Esophagus muscularis mucosa (tissue), 4 donors: ENCODE data around the gene POLR3E. TPM values are rescaled to one million over a fixed set of nuclear protein-coding genes. Genes with fewer than 3 reads are reported as not detected.
A peak's percentile ranks its signal among the peaks of the same experiment; 100 is the strongest.
"Not testable (repeated sequence)": the region's sequence is repeated elsewhere in the genome, so short reads cannot be mapped to it uniquely, and the experiment has no call there.

Experiments used
- DNase-seq: peaks from one replicate; pipeline ENCODE4 v3.0.0-alpha.2; 2017; ENCODE audit errors: extremely low spot score
- H3K27ac ChIP-seq, 4 donors: fragments of 200-600 bp; sonication (generic); replicated peaks in 1 of 4; 1 replicate in 3 of 4; 2 replicates in 1 of 4; pipeline ENCODE4 v1.5.1; 2016 to 2019; ENCODE audit warnings: mild to moderate bottlenecking in 1 of 4
- H3K27me3 ChIP-seq, 4 donors: fragments of 200-600 bp; sonication (generic); one replicate each; pipeline versions ENCODE4 v1.5.1 to v1.6.0; 2016 to 2019
- H3K36me3 ChIP-seq, 4 donors: fragments of 200-600 bp; sonication (generic); one replicate each; pipeline ENCODE4 v1.5.1; 2016 to 2019
- H3K4me1 ChIP-seq, 4 donors: fragments of 200-600 bp; sonication (generic); one replicate each; pipeline ENCODE4 v1.5.1; 2016 to 2019
- H3K4me3 ChIP-seq, 4 donors: fragments of 200-600 bp; sonication (generic); 1 replicate in 2 of 4; 2 replicates in 2 of 4; pipeline ENCODE4 v1.5.1; 2016 to 2019; ENCODE audit warnings: mild to moderate bottlenecking in 4 of 4, moderate library complexity in 1 of 4
- H3K9me3 ChIP-seq, 4 donors: fragments of 200-600 bp; sonication (generic); 1 replicate in 3 of 4; 2 replicates in 1 of 4; pipeline ENCODE4 v1.5.1; 2016 to 2019
- CTCF ChIP-seq, 3 experiments: fragments of 200-600 bp in 2 of 3; fragments of 450-650 bp in 1 of 3; sonication (generic) in 2 of 3; IDR thresholded peaks; one replicate each; pipeline ENCODE4 v1.5.1; 2017 to 2019; ENCODE audit warnings: antibody characterized with exemption in 3 of 3, mild to moderate bottlenecking in 2 of 3, moderate library complexity in 1 of 3
- EP300 ChIP-seq: sonication (generic); formaldehyde crosslinking; IDR thresholded peaks from one replicate; pipeline ENCODE4 v1.6.1; 2017; ENCODE audit warnings: antibody characterized with exemption
- POLR2A ChIP-seq: fragments of 450-650 bp; IDR thresholded peaks from one replicate; pipeline ENCODE4 v1.6.1; 2017; ENCODE audit warnings: antibody characterized with exemption, moderate library complexity, mild to moderate bottlenecking, low read depth
- POLR2AphosphoS5 ChIP-seq, 2 donors: sonication (generic); formaldehyde crosslinking; IDR thresholded peaks; one replicate each; pipeline ENCODE4 v1.6.1; 2017; ENCODE audit warnings: antibody characterized with exemption in 2 of 2
- WGBS: methylation state at CpG from one replicate; pipeline ENCODE4 v1.1.5; 2018; 5-methylcytosine and 5-hydroxymethylcytosine counted together
- intact Hi-C: fragments of 100-400 bp; cut with DNase I; formaldehyde crosslinking; loops from one replicate; pipeline ENCODE4 v1.15.1; 2023
- total RNA-seq, 4 donors: library from RNA; depleted of rRNA; stranded (reverse); fragments of >200 nt; gene quantifications; one replicate each; pipeline versions ENCODE4 v1.1.0 to v1.2.1, GENCODE V29; 2016

The POLR3E gene
- total RNA-seq, 4 donors from 2014 or later = 39.9 to 50.7 (median 49.0) TPM

GRCh38 chr16:22366889-22367288 lies 69.7 kb downstream of the POLR3E start:
- TF ChIP-seq POLR2A (no peak), POLR2AphosphoS5 (IDR thresholded peaks at IDR 0.05) (no peak), CTCF (IDR thresholded peaks at IDR 0.05) (no peak), EP300 (no peak)
- Histone ChIP-seq H3K27ac (peak overlapping the region in 3 of 4 donors; percentile 93 to 98 (median 97)), H3K36me3 (peaks cover 0 to 24% (median 17%) of the 10 kb centered on the region in 4 donors), H3K4me3 (no peak overlapping the region), H3K9me3 (no peaks in the 10 kb centered on the region), H3K27me3 (no peaks in the 10 kb centered on the region), H3K4me1 (peaks cover 13 to 78% (median 74%) of the 10 kb centered on the region in 4 donors)
- intact Hi-C loops = no loop called here
- no peak for DNase-seq
- 85% methylated on average over 3 of the region's 3 CpGs for WGBS

DNA sequence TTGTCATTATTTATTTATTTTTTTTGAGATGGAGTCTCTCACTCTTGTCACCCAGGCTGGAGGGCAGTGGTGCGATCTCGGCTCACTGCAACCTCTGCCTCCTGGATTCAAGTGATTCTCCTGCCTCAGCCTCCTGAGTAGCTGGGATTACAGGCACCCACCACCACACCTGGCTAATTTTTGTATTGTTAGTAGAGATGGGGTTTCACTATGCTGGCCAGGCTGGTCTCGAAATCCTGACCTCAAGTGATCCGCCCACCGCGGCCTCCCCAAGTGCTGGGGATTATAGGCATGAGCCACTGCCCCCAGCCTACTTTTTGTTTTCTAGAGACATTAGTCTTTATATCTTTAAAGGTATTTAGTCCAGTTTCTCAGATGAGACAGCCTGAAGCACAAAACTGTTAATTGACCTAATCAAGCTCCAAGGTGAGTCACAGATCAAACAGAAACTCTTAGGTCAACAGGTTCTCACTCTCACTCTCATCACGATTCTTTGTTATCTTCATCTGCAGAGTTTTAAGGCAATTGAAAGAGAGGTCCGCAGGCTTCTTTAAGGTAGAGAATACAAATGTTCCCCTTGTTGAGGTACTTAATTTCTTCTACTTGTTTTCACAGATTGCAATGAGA lies 71.1 kb downstream of the POLR3E start:
- H3K4me3 ChIP-seq, H3K27me3 ChIP-seq, intact Hi-C loops, H3K9me3 ChIP-seq, DNase-seq: not testable (repeated sequence)
- 93% methylated on average over 8 of the region's 8 CpGs for WGBS
- peak overlapping the region; percentile 93 to 98 (median 95) for H3K27ac ChIP-seq
- peaks cover 0 to 16% (median 13%) of the 10 kb centered on the region in 4 donors for H3K36me3 ChIP-seq
- peaks cover 23 to 92% (median 88%) of the 10 kb centered on the region in 4 donors for H3K4me1 ChIP-seq

- no peaks in the 10 kb centered on the region for H3K27me3 ChIP-seq
- H3K9me3 ChIP-seq = no peaks in the 10 kb centered on the region
- H3K4me1 ChIP-seq = peaks cover 26 to 89% (median 88%) of the 10 kb centered on the region in 4 donors
- TF ChIP-seq EP300 = no peak
- no peak for TF ChIP-seq POLR2A
- TF ChIP-seq POLR2AphosphoS5 (IDR thresholded peaks at IDR 0.05) = no peak
- no peak overlapping the region for H3K4me3 ChIP-seq
- peak overlapping the region; percentile 93 to 98 (median 95) for H3K27ac ChIP-seq
- H3K36me3 ChIP-seq = peaks cover 0 to 6% (median 4%) of the 10 kb centered on the region in 4 donors
- 47% methylated on average over 3 of the region's 3 CpGs for WGBS
- DNase-seq = no peak
- intact Hi-C loops = no loop called here
Measured at GRCh38 chr16:22369221-22369811, 72.1 kb downstream of the POLR3E start.

GRCh38 chr16:22370038-22370820 lies 73.0 kb downstream of the POLR3E start:
- H3K27me3 ChIP-seq = no peaks in the 10 kb centered on the region
- intact Hi-C loops = loop anchor here (10.0 kb wide), 1 partner anchor 165 kb away; the partner anchor contains the start of gene EEF2K
- peaks cover 30 to 85% (median 83%) of the 10 kb centered on the region in 4 donors for H3K4me1 ChIP-seq
- DNase-seq = no peak
- no peaks in the 10 kb centered on the region for H3K9me3 ChIP-seq
- TF ChIP-seq CTCF (IDR thresholded peaks at IDR 0.05) (no peak), EP300 (peak; percentile 10), POLR2AphosphoS5 (IDR thresholded peaks at IDR 0.05) (peak in 1 of 2 donors; percentile 85)
- peak overlapping the region; percentile 93 to 98 (median 95) for H3K27ac ChIP-seq
- no peaks in the 10 kb centered on the region for H3K36me3 ChIP-seq
- H3K4me3 ChIP-seq = peak overlapping the region in 2 of 4 donors; percentile 4 to 11
- 36% methylated on average over 2 of the region's 2 CpGs for WGBS

- Histone ChIP-seq H3K27me3 (no peaks in the 10 kb centered on the region), H3K4me1 (peaks cover 32 to 64% (median 60%) of the 10 kb centered on the region in 4 donors), H3K36me3 (no peaks in the 10 kb centered on the region), H3K9me3 (no peaks in the 10 kb centered on the region), H3K27ac (peak overlapping the region; percentile 93 to 98 (median 95)), H3K4me3 (peak overlapping the region; percentile 74 to 99 (median 92))
- TF ChIP-seq EP300 (no peak), CTCF (IDR thresholded peaks at IDR 0.05) (no peak), POLR2AphosphoS5 (IDR thresholded peaks at IDR 0.05) (no peak), POLR2A (no peak)
- no peak for DNase-seq
- 31% methylated on average over 14 of the region's 14 CpGs for WGBS
- intact Hi-C loops = loop anchor here (10.0 kb wide), 1 partner anchor 168 kb away; the partner anchor contains the start of gene EEF2K
Measured at GRCh38 chr16:22372882-22373661, 75.9 kb downstream of the POLR3E start.
